HepG2 (cell line): ENCODE data around the gene TSPAN5. TPM values are rescaled to one million over a fixed set of nuclear protein-coding genes. Genes with fewer than 3 reads are reported as not detected.

Experiments used
- ATAC-seq: fragments of 200-7000 bp; cut with Tn5 transposase; 3 replicates; pipeline ENCODE4 v1.9.1; 2020; ENCODE audit warnings: mild to moderate bottlenecking, moderate library complexity
- BruUV-seq: library from RNA; stranded (reverse); fragments of 400-500 nt; replicated peaks from 2 replicates; lab custom pipeline; 2021; lab: Mats Ljungman, UMichigan
- CTCF ChIA-PET: fragments of 300-600 bp; formaldehyde crosslinking; extraction: SDS; loops from one replicate; lab custom pipeline; 2021; ENCODE audit warnings: low total read pairs, inconsistent platforms, low intra/inter-chr PET ratio; lab: Yijun Ruan, JAX
- POLR2A ChIA-PET: fragments of 350-600 bp; sonication (Branson Sonifier 250); formaldehyde crosslinking; loops from one replicate; lab custom pipeline; 2020; ENCODE audit warnings: antibody characterized with exemption, inconsistent platforms; lab: Yijun Ruan, JAX
- DNase-seq: peaks from one replicate; pipeline ENCODE4 v3.0.0-alpha.2; 2015; ENCODE audit warnings: low spot score
- FAIRE-seq: peaks from 3 replicates; lab custom pipeline; 2011; peaks lifted over from hg19 to GRCh38; lab: Jason Lieb, UNC
- H2AFZ ChIP-seq: one replicate; pipeline ENCODE4 v1.6.1; 2011; ENCODE audit warnings: low read length, inconsistent platforms
- H3K27ac ChIP-seq: fragments of 300-600 bp; 3 replicates; pipeline ENCODE4 v1.8.0; 2011; ENCODE audit warnings: mixed run types, mild to moderate bottlenecking, mixed read lengths, low read length, inconsistent platforms; ENCODE audit not compliant: insufficient read depth; ENCODE audit errors: extremely low read length
- H3K27me3 ChIP-seq, 2 experiments: fragments of 200-600 bp in 1 of 2; 2 replicates in 1 of 2; 3 replicates in 1 of 2; pipeline versions ENCODE4 v1.6.0 to v1.8.0; 2011; ENCODE audit warnings: low read length in 2 of 2, mild to moderate bottlenecking in 2 of 2, moderate library complexity in 2 of 2, inconsistent platforms in 1 of 2; ENCODE audit not compliant: insufficient read depth in 2 of 2, control insufficient read depth in 1 of 2
- H3K36me3 ChIP-seq, 2 experiments: fragments of 200-600 bp in 1 of 2; replicated peaks in 1 of 2; 2 replicates in 1 of 2; 3 replicates in 1 of 2; pipeline versions ENCODE4 v1.5.1 to v1.8.0; 2011; ENCODE audit warnings: low read length in 2 of 2, inconsistent platforms in 1 of 2; ENCODE audit not compliant: insufficient read depth in 2 of 2, control insufficient read depth in 1 of 2
- H3K4me1 ChIP-seq: 2 replicates; pipeline ENCODE4 v1.5.1; 2012; ENCODE audit warnings: low read length, inconsistent platforms; ENCODE audit not compliant: insufficient read depth
- H3K4me2 ChIP-seq: 2 replicates; pipeline ENCODE4 v1.6.0; 2011; ENCODE audit warnings: low read depth, low read length, inconsistent platforms
- H3K4me3 ChIP-seq, 3 experiments: fragments of 200-600 bp in 1 of 3; sonication (generic), shearing (Covaris generic) in 1 of 3; replicated peaks in 1 of 3; 2 replicates each; pipeline ENCODE4 v1.5.1; 2011 to 2016; ENCODE audit warnings: low read length in 3 of 3, inconsistent platforms in 2 of 3, low read depth in 2 of 3, mild to moderate bottlenecking in 2 of 3, control low read depth in 1 of 3, mixed read lengths in 1 of 3; ENCODE audit not compliant: insufficient read depth in 1 of 3
- H3K79me2 ChIP-seq: one replicate; pipeline ENCODE4 v1.6.1; 2011; ENCODE audit warnings: low read length, inconsistent platforms; ENCODE audit not compliant: insufficient read depth
- H3K9ac ChIP-seq: 2 replicates; pipeline ENCODE4 v1.6.0; 2011; ENCODE audit warnings: mild to moderate bottlenecking, low read depth, low read length, inconsistent platforms; ENCODE audit not compliant: insufficient read depth
- H3K9me3 ChIP-seq: 2 replicates; pipeline ENCODE4 v1.5.1; 2012; ENCODE audit warnings: mild to moderate bottlenecking, low read length
- H4K20me1 ChIP-seq: 2 replicates; pipeline ENCODE4 v1.6.0; 2011; ENCODE audit warnings: inconsistent platforms, mild to moderate bottlenecking, low read length, moderate library complexity; ENCODE audit not compliant: insufficient read depth
- DNMT1 ChIP-seq: sonication (generic); formaldehyde crosslinking; IDR thresholded peaks from 2 replicates; pipeline ENCODE4 v1.5.1; 2020; ENCODE audit warnings: mild to moderate bottlenecking, missing genetic modification reagents
- FOXK2 ChIP-seq: fragments of 450-650 bp; IDR thresholded peaks from 2 replicates; pipeline ENCODE4 v1.6.1; 2016
- FOXO1 ChIP-seq: sonication (generic); formaldehyde crosslinking; IDR thresholded peaks from 2 replicates; pipeline ENCODE4 v1.4.0; 2020; ENCODE audit warnings: missing genetic modification reagents
- HIC2 ChIP-seq: sonication (generic); formaldehyde crosslinking; IDR thresholded peaks from 2 replicates; pipeline ENCODE4 v1.9.0; 2022; ENCODE audit warnings: low read depth, missing genetic modification reagents
- MXD4 ChIP-seq: IDR thresholded peaks from 2 replicates; pipeline ENCODE4 v1.6.1; 2016; ENCODE audit warnings: mild to moderate bottlenecking, missing biosample characterization, missing genetic modification reagents
- PBX3 ChIP-seq: sonication (generic); formaldehyde crosslinking; IDR thresholded peaks from 2 replicates; pipeline ENCODE4 v1.8.1; 2023; ENCODE audit warnings: missing genetic modification reagents, inconsistent platforms, borderline replicate concordance
- SIN3B ChIP-seq: fragments of 150-350 bp; IDR thresholded peaks from 2 replicates; pipeline ENCODE4 v1.6.1; 2014; ENCODE audit warnings: low read length
- STAG1 ChIP-seq: sonication (generic); formaldehyde crosslinking; IDR thresholded peaks from 2 replicates; pipeline ENCODE4 v1.4.0; 2020; ENCODE audit warnings: missing genetic modification reagents
- TSC22D2 ChIP-seq: sonication (generic); formaldehyde crosslinking; IDR thresholded peaks from 2 replicates; pipeline ENCODE4 v1.5.1; 2020; ENCODE audit warnings: missing genetic modification reagents, mild to moderate bottlenecking, borderline replicate concordance
- ZNF20 ChIP-seq: sonication (generic); formaldehyde crosslinking; IDR thresholded peaks from 2 replicates; pipeline ENCODE4 v1.4.0; 2020; ENCODE audit warnings: mild to moderate bottlenecking, moderate library complexity, missing genetic modification reagents
- ZNF691 ChIP-seq: sonication (generic); formaldehyde crosslinking; IDR thresholded peaks from 2 replicates; pipeline ENCODE4 v1.4.0; 2020; ENCODE audit warnings: missing genetic modification reagents, low read depth, mild to moderate bottlenecking, borderline replicate concordance
- ZNF740 ChIP-seq: sonication (generic); formaldehyde crosslinking; IDR thresholded peaks from 2 replicates; pipeline ENCODE4 v1.4.0; 2020; ENCODE audit warnings: missing genetic modification reagents
- ZNF772 ChIP-seq: sonication (generic); formaldehyde crosslinking; IDR thresholded peaks from 2 replicates; pipeline ENCODE4 v1.5.0; 2020; ENCODE audit warnings: mild to moderate bottlenecking, missing genetic modification reagents
- ZNF790 ChIP-seq: sonication (generic); formaldehyde crosslinking; IDR thresholded peaks from 2 replicates; pipeline ENCODE4 v1.8.0; 2022; ENCODE audit warnings: missing genetic modification reagents, mild to moderate bottlenecking, borderline replicate concordance
- ZSCAN29 ChIP-seq: sonication (generic); formaldehyde crosslinking; conservative IDR thresholded peaks from 2 replicates; pipeline ENCODE4 v1.4.0; 2020; ENCODE audit warnings: mild to moderate bottlenecking, missing genetic modification reagents
- WGBS: methylation state at CpG from one replicate; pipeline ENCODE4 v1.1.6; 2017; ENCODE audit warnings: low lambda C conversion rate; 5-methylcytosine and 5-hydroxymethylcytosine counted together
- in situ Hi-C: cut with HindIII; loops from 2 replicates; pipeline ENCODE4 v1.10.0; 2017; ENCODE audit warnings: low pct_unique_long_range_greater_than_20kb; ENCODE audit not compliant: extremely low pct_ligation_motif_present
- intact Hi-C: fragments of 100-400 bp; cut with micrococcal nuclease; formaldehyde crosslinking; loops from one replicate; pipeline ENCODE4 v1.10.0; 2022; ENCODE audit not compliant: unreplicated experiment
- polyA plus RNA-seq, 8 experiments: library from polyadenylated mRNA; depleted of rRNA in 3 of 8; stranded (reverse) in 7 of 8; unstranded in 1 of 8; fragments of >200 nt; fragmentation: Illumina TruSeq in 4 of 8; extraction: Trizol in 4 of 8; gene quantifications; 2 replicates each; pipeline versions ENCODE4 v1.2.1 to v1.2.3, GENCODE V29; 2011 to 2016; ENCODE audit warnings: low read depth in 4 of 8, missing spikeins in 1 of 8, mixed read lengths in 1 of 8; ENCODE audit not compliant: insufficient read depth in 1 of 8
- total RNA-seq, 5 experiments: library from RNA; depleted of rRNA; stranded (reverse); fragments of >200 nt; fragmentation: Illumina TruSeq; extraction: Trizol; gene quantifications; 2 replicates each; pipeline ENCODE4 v1.2.3, GENCODE V29; 2016; ENCODE audit warnings: low read depth in 1 of 5

TSPAN5 gene
- total and polyA plus RNA-seq, 2 of the 13 experiments (the other 11 are each of a cell fraction or from before 2014, with no cell fraction given), result 0.20 to 0.53 TPM

- TF ChIP-seq ZNF691 (CRISPR knock-in tag), result no peak
- no peak for TF ChIP-seq FOXO1 (CRISPR knock-in tag)
- no peak for TF ChIP-seq ZNF20 (CRISPR knock-in tag)
- no peak for TF ChIP-seq SIN3B
Measured at GRCh38 chr4:98502624-98503023, 155.8 kb downstream of the TSPAN5 start (continued).

GRCh38 chr4:98502031-98502430, 156.4 kb downstream of the TSPAN5 start:
- POLR2A ChIA-PET, result no interaction called here
- Histone ChIP-seq H2AFZ (no peak overlapping the region), H3K27ac (no peak overlapping the region), H3K4me1 (no peaks in the 10 kb centered on the region), H4K20me1 (no peaks in the 10 kb centered on the region), H3K4me3 (no peak overlapping the region), H3K27me3 (peaks cover 0 to 11% of the 10 kb centered on the region in 2 experiments; a peak in 2 of 5 replicates), H3K36me3 (no peaks in the 10 kb centered on the region), H3K79me2 (no peaks in the 10 kb centered on the region), H3K9ac (no peak overlapping the region), H3K9me3 (no peaks in the 10 kb centered on the region), H3K4me2 (no peak overlapping the region)
- 48% methylated on average over 2 of the region's 2 CpGs for WGBS
- ATAC-seq (no peak), FAIRE-seq (no peak), DNase-seq (no peak)
- no TSS peak for BruUV-seq
- intact Hi-C loops (no loop called here), in situ Hi-C loops (no loop called here)
- CTCF ChIA-PET, result no interaction called here
- TF ChIP-seq PBX3 (CRISPR knock-in tag), result no peak
- no peak for TF ChIP-seq ZNF790 (CRISPR knock-in tag)
- no peak for TF ChIP-seq TSC22D2 (CRISPR knock-in tag)
- no peak for TF ChIP-seq ZSCAN29 (CRISPR knock-in tag)
- no peak for TF ChIP-seq DNMT1 (CRISPR knock-in tag)
- no peak for TF ChIP-seq MXD4 (CRISPR knock-in tag)
- TF ChIP-seq FOXK2, result no peak
- TF ChIP-seq ZNF740 (CRISPR knock-in tag), result no peak
- TF ChIP-seq HIC2 (CRISPR knock-in tag), result no peak
- no peak for TF ChIP-seq STAG1 (CRISPR knock-in tag)
- no peak for TF ChIP-seq ZNF772 (CRISPR knock-in tag)
